ENCODE results near the gene RPS19BP1. TPM values are rescaled to one million over a fixed set of nuclear protein-coding genes. Genes with fewer than 3 reads are reported as not detected.

The RPS19BP1 gene
- total and polyA plus RNA-seq, 5 donors: 55.1 to 155 (median 65.1) TPM

DNA sequence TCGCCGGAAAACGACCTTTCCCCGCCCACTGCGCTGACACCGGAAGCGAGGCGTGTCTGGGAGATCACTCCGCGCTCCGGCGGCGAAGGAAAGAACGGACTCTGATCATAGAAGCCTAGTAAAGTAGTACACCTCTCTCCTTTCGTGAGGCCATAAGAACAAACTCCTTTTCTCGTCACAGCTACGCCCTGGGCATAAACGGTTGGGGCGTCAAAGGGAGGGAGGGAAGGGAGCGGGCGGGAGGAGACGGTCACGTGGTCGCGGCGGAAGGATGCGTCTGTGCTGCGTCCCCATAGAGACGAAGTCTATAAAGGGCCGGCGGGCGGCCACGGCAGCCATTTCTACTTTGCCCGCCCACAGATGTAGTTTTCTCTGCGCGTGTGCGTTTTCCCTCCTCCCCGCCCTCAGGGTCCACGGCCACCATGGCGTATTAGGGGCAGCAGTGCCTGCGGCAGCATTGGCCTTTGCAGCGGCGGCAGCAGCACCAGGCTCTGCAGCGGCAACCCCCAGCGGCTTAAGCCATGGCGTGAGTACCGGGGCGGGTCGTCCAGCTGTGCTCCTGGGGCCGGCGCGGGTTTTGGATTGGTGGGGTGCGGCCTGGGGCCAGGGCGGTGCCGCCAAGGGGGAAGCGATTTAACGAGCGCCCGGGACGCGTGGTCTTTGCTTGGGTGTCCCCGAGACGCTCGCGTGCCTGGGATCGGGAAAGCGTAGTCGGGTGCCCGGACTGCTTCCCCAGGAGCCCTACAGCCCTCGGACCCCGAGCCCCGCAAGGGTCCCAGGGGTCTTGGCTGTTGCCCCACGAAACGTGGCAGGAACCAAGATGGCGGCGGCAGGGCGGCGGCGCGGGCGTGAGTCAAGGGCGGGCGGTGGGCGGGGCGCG is 12.1 kb downstream of the RPS19BP1 start, which contains the start of gene ATF4:
Gene ATF4, plus strand, starts transcription at position 337 of the 880 bp plus-strand sequence. CDS start 884 bp downstream, outside the sequence.
- H3K9me3 ChIP-seq (ENCODE audit: control insufficient read depth, low read length): no peaks in the 10 kb centered on the region
- ATAC-seq: peak; percentile 68
- intact Hi-C loops (cut with DNase I): loop anchor here in 2 of 4 donors (5.0 to 10.0 kb wide), 3 partner anchors 116 to 203 kb away; partner anchors contain the start of genes RPL3 (in 1 of the 2) and SYNGR1 (in 1 of the 2)
- peak within 1 kb of the TSS; percentile 97 for H3K27ac ChIP-seq (ENCODE audit: low read length)
- under 1% methylated on average over 86 of the region's 86 CpGs for WGBS
- H3K4me3 ChIP-seq (ENCODE audit: low read length): peak within 1 kb of the TSS; percentile 91
- no peaks in the 10 kb centered on the region for H3K27me3 ChIP-seq (ENCODE audit: control insufficient read depth, insufficient read depth)
- H3K4me1 ChIP-seq (ENCODE audit: control insufficient read depth, insufficient read depth, low read length): peaks cover 6% of the 10 kb centered on the region
- peak; percentile 94 to 98 (median 97) for DNase-seq

DNA sequence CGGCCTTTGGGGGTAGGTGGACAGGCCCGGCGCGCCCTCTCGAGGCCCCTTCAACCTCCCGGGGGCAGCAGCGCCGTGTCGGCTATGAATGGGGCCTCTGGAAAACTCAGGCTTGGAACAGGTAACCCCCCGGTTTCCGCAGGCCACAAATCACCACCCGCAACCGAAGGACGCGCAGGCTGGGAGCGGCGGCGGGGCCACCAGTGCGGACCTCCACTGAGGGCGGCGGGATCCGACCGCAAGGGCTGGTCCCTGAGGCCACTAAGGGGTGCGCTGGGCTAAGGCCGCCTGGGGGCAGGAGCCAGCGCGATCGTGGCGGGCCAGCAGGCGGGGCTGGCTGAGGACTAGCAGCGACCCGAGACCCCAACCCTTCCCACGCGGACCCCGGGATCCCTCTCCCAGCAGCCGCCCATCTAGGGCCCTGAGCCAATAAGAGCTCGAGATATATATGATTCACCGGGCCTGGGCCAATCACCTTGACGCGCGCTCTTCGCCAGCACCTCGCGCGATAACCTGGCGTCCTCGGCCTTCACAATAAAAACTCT is 12.8 kb downstream of the RPS19BP1 start:
- Histone ChIP-seq H3K4me3 (ENCODE audit: low read length) (peak overlapping the region; percentile 91), H3K4me1 (ENCODE audit: control insufficient read depth, insufficient read depth, low read length) (peaks cover 6% of the 10 kb centered on the region), H3K27me3 (ENCODE audit: control insufficient read depth, insufficient read depth) (no peaks in the 10 kb centered on the region), H3K27ac (ENCODE audit: low read length) (peak overlapping the region; percentile 94), H3K9me3 (ENCODE audit: control insufficient read depth, low read length) (no peaks in the 10 kb centered on the region)
- intact Hi-C loops (cut with DNase I): loop anchor here (5.0 to 10.0 kb wide), 3 partner anchors 115 to 202 kb away; partner anchors contain the start of genes RPL3 (in 1 of the 4) and SYNGR1 (in 1 of the 4)
- ATAC-seq: peak; percentile 88
- under 1% methylated on average over 47 of the region's 47 CpGs for WGBS
- DNase-seq: peak; percentile 98 to 99 (median 98)

DNA sequence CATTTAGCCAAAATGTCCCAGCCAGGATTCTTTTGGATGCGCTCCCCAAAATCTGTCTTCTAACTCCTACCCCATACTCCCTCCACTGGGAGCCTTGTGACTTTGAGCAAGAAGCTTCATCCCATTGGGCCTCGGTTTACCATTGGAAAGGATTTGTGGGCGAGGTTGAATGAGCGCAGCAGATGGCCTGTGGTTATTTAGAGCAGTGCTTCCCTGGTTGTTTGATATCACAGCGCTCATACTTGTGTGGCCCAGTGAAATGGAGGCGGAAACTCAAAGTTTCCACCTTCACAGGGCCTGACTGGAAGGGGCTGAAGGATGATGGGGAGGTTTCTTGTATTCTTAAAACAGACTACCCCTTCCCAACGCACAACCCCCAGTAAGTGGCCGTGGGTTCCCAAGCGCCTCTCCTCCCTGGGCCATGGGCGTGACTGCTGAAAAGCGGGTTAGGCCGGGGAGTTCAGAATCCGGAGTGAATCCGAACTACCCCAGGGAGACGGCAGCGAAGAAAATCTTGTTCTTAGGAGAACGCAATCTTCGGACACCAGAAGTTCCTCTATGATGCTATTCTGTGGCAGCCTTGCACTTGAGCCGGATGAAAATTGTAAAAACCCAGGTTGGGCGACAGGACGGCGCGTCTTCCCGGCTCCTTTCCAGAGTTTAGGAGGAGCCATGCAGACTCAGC is 13.4 kb downstream of the RPS19BP1 start:
- H3K4me1 ChIP-seq (ENCODE audit: control insufficient read depth, insufficient read depth, low read length): peaks cover 3% of the 10 kb centered on the region
- H3K27me3 ChIP-seq (ENCODE audit: control insufficient read depth, insufficient read depth): no peaks in the 10 kb centered on the region
- intact Hi-C loops (cut with DNase I): loop anchor here in 2 of 4 donors (10.0 kb wide), 1 partner anchor 114 kb away; no protein-coding TSS in a partner anchor

DNA sequence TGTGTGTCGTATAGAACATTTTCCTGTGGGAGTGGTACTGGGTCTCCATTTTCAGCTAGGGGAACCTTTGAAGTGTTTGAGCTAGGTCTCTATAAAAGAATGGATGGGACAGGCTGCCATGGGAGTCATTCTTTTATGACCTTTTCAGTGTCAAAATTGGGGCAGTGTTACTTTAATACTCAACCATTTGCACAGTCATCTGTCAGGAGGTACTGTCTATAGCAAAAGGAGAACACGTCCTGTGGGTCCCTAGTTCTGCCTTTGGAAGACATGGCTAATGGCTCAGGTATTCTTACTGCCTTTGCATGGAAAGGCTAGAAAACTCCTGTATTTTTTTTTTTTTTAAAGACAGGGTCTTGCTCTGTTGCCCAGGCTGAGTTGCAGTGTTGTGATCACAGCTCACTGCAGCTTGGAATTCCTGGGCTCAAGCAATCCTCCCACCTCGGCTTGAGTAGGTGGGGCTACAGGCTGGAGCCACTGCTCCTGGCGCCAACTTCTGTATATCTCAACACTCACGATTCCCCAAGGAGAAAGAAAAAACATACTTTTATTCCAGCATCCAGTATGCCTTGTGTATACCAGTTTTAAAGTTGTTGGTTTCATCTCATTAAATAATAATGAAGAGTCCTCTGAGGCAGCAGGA is 14.3 kb downstream of the RPS19BP1 start:
- intact Hi-C loops (cut with DNase I): loop anchor here in 2 of 4 donors (10.0 kb wide), 1 partner anchor 113 kb away; no protein-coding TSS in a partner anchor
- Histone ChIP-seq H3K9me3 (ENCODE audit: control insufficient read depth, low read length) (no peaks in the 10 kb centered on the region), H3K4me3 (ENCODE audit: low read length) (no peak overlapping the region), H3K27ac (ENCODE audit: low read length) (no peak overlapping the region), H3K4me1 (ENCODE audit: control insufficient read depth, insufficient read depth, low read length) (peaks cover 3% of the 10 kb centered on the region), H3K27me3 (ENCODE audit: control insufficient read depth, insufficient read depth) (no peaks in the 10 kb centered on the region)
- ATAC-seq (no peak), DNase-seq (no peak)
- WGBS: 54% methylated on average over 5 of the region's 5 CpGs

More for the DNA sequence above, 13.4 kb downstream of the RPS19BP1 start:
- 9% methylated on average over 24 of the region's 24 CpGs for WGBS
- Histone ChIP-seq H3K27ac (ENCODE audit: low read length) (peak overlapping the region; percentile 94), H3K4me3 (ENCODE audit: low read length) (peak overlapping the region; percentile 91), H3K9me3 (ENCODE audit: control insufficient read depth, low read length) (no peaks in the 10 kb centered on the region)
- DNase-seq: peak in 1 of 3 donors; percentile 67
- ATAC-seq: no peak

DNA sequence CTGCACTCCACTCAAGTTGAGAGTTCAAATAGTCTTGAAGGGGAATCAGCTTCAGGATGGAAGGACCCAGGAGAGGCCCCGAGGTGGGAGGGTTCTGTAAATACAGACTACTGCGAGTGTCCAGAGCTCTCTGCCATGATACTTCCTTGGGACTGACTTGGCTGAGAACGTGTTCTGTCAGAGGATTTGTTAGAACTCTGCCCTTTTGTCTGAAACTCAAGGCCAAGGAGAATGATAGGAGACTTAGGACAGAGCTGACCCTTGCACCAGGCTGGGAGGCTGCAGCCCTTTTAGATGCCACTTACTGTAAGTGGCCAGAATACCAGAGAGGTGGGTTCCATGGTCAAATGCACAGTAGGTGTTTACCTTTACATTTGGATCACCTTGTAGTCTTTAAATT is 15.1 kb downstream of the RPS19BP1 start:
- Histone ChIP-seq H3K9me3 (ENCODE audit: control insufficient read depth, low read length) (no peaks in the 10 kb centered on the region), H3K4me3 (ENCODE audit: low read length) (no peak overlapping the region), H3K27me3 (ENCODE audit: control insufficient read depth, insufficient read depth) (no peaks in the 10 kb centered on the region), H3K27ac (ENCODE audit: low read length) (no peak overlapping the region), H3K4me1 (ENCODE audit: control insufficient read depth, insufficient read depth, low read length) (peaks cover 3% of the 10 kb centered on the region)
- ATAC-seq: no peak
- WGBS: 78% methylated on average over 3 of the region's 3 CpGs
- DNase-seq: no peak
- intact Hi-C loops (cut with DNase I): loop anchor here in 2 of 4 donors (10.0 kb wide), 1 partner anchor 113 kb away; no protein-coding TSS in a partner anchor

DNA sequence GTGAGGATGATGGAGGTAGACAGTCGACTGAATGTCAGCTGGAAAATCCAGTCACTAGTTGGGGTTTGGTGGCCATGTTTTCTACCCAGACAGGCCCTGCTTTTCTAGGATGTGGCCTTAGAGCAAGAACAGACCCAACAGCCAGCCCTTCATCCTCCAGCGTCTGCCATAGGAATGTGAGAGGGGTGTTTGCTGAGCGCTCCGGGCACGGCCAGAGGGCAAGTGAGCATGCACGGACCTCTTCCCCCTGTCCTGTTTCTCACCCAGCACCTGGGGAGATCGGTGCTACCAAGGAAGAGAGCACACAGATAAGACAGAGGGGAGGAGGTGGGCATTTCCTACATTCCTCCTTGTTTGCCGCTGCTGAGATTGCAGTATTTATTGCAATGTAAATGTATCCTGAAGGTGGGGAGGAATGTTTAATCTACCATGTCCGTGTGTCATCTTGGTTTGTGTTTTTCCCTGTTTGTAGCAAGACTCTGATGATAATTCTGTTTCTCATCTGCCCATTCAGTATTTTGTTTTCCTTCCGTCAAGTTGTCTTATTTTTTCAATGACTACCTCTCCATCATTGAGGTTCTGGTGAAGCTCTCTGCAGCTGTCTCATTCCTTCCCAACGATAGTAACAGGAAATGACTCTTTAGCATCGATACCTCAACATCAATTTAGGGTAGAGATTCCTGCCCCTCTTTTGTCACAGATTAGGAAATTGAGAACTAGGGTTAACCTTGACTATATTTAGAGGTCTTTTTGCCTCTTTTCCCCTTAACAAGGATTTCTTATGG is 17.1 kb downstream of the RPS19BP1 start:
- no peak overlapping the region for H3K4me3 ChIP-seq (ENCODE audit: low read length)
- WGBS: 81% methylated on average over 12 of the region's 12 CpGs
- ATAC-seq (no peak), DNase-seq (no peak)
- H3K4me1 ChIP-seq (ENCODE audit: control insufficient read depth, insufficient read depth, low read length): peaks cover 3% of the 10 kb centered on the region
- no peaks in the 10 kb centered on the region for H3K27me3 ChIP-seq (ENCODE audit: control insufficient read depth, insufficient read depth)
- H3K9me3 ChIP-seq (ENCODE audit: control insufficient read depth, low read length): no peaks in the 10 kb centered on the region
- H3K27ac ChIP-seq (ENCODE audit: low read length): no peak overlapping the region
- intact Hi-C loops (cut with DNase I): loop anchor here in 2 of 4 donors (10.0 kb wide), 1 partner anchor 111 kb away; no protein-coding TSS in a partner anchor

DNA sequence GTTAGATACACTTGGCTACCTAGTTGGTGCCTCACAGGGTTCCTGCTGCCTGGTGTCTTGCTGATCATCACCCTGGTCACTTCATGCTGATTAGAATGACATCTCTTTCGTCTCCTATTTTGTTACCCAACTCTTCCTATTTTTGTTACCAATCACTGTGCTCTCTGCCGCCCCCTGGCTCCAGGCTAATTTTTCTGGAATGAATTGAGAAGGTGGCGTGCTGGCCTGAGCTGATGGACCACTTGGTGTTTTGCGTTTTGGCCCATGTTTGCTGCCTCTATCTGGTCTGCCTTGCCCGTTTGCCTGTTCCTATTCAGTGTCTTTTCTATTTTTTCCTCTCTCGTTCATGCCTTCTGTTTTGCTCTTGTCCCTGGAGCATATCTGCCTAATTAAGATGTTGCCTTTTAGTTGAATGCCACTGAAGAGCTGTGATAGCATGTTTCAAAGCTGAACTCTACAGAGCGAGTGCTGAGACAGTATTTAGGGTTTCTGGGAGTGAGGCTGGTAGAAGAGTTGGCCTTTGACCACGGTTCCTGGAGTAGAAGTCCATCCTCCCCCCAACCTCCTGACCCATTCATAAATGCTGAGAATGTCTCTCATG is 18.1 kb downstream of the RPS19BP1 start:
- Histone ChIP-seq H3K27ac (ENCODE audit: low read length) (no peak overlapping the region), H3K27me3 (ENCODE audit: control insufficient read depth, insufficient read depth) (no peaks in the 10 kb centered on the region), H3K4me1 (ENCODE audit: control insufficient read depth, insufficient read depth, low read length) (peaks cover 3% of the 10 kb centered on the region), H3K9me3 (ENCODE audit: control insufficient read depth, low read length) (no peaks in the 10 kb centered on the region), H3K4me3 (ENCODE audit: low read length) (no peak overlapping the region)
- intact Hi-C loops (cut with DNase I): loop anchor here in 2 of 4 donors (10.0 kb wide), 1 partner anchor 110 kb away; no protein-coding TSS in a partner anchor
- DNase-seq (peak in 2 of 3 donors; percentile 75 to 87), ATAC-seq (peak in 1 of 2 donors; percentile 10)
- WGBS: 38% methylated on average over 8 of the region's 8 CpGs

DNA sequence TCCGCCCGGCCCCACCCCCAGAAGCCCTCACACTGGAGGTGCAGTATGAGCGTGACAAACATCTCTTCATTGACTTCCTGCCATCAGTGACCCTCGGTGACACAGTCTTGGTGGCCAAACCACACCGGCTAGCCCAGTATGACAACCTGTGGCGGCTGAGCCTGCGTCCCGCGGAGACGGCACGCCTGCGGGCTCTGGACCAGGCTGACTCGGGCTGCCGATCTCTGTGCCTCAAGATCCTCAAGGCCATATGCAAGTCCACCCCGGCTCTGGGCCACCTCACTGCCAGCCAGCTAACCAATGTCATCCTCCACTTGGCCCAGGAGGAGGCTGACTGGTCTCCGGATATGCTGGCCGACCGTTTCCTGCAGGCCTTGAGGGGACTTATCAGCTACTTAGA is 18.8 kb downstream of the RPS19BP1 start:
- Histone ChIP-seq H3K27me3 (ENCODE audit: control insufficient read depth, insufficient read depth) (no peaks in the 10 kb centered on the region), H3K4me3 (ENCODE audit: low read length) (no peak overlapping the region), H3K27ac (ENCODE audit: low read length) (no peak overlapping the region), H3K9me3 (ENCODE audit: control insufficient read depth, low read length) (no peaks in the 10 kb centered on the region), H3K4me1 (ENCODE audit: control insufficient read depth, insufficient read depth, low read length) (no peaks in the 10 kb centered on the region)
- WGBS: 82% methylated on average over 18 of the region's 18 CpGs
- intact Hi-C loops (cut with DNase I): loop anchor here in 2 of 4 donors (10.0 kb wide), 1 partner anchor 109 kb away; no protein-coding TSS in a partner anchor
- DNase-seq (peak in 1 of 3 donors; percentile 48), ATAC-seq (peak in 1 of 2 donors; percentile 12)

DNA sequence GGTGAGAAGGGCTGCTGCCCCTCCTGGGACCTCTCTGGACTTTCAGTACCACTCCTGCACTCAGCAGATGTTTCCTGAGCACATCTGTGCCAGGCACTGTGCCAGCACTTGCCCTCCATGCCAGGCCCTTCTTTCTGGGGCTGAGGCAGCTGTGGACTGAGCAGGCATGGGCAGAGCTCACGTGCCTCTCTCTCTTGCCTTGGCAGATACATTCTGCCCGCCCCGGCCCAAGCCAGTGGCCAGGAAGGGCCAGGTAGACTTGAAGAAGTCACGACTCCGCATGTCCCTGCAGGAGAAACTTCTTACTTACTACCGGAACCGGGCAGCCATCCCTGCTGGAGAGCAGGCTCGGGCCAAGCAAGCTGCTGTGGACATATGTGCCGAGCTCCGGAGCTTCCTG is 20.5 kb downstream of the RPS19BP1 start:
- no peak overlapping the region for H3K4me3 ChIP-seq (ENCODE audit: low read length)
- H3K27me3 ChIP-seq (ENCODE audit: control insufficient read depth, insufficient read depth): no peaks in the 10 kb centered on the region
- 90% methylated on average over 10 of the region's 10 CpGs for WGBS
- ATAC-seq (no peak), DNase-seq (peak in 1 of 3 donors; percentile 47)
- no peaks in the 10 kb centered on the region for H3K9me3 ChIP-seq (ENCODE audit: control insufficient read depth, low read length)
- no peak overlapping the region for H3K27ac ChIP-seq (ENCODE audit: low read length)
- H3K4me1 ChIP-seq (ENCODE audit: control insufficient read depth, insufficient read depth, low read length): peaks cover 2% of the 10 kb centered on the region
- intact Hi-C loops (cut with DNase I): loop anchor here in 2 of 4 donors (10.0 kb wide), 1 partner anchor 107 kb away; no protein-coding TSS in a partner anchor

All from right cardiac atrium (tissue), 5 donors.